ENCODE results near the gene CHPF2. TPM values are rescaled to one million over a fixed set of nuclear protein-coding genes. Genes with fewer than 3 reads are reported as not detected.

CHPF2 gene
- total RNA-seq, 1 experiment from 2014 or later = 90.1 TPM

DNA sequence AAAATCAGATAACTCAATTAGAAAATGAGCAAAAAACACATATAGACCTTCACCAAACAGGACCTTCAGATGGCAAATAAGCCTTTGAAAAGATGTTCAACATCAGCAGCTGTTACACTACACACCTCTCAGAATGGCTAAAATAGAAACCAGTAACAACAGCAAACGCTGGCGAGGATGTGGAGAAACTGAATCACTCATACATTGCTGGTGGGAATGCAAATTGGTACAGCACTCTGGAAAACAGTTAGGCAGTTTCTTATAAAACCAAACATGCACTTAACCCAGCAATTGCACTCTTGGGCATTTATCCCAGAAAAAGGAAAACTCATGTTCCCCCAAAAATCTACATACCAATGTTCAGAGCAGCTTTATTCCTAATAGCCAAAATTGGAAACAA is 53.9 kb downstream of the CHPF2 start:
- DNase-seq (ENCODE audit: low read depth) = no peak

Other genes starting within 250 kb of the CHPF2 start
- gene NOS3, start 241.5 kb upstream of the CHPF2 start, total RNA-seq (2014; rRNA removed; shearing (Covaris generic)) = not detected in 2 replicates
- gene ATG9B, start 208.0 kb upstream of the CHPF2 start, total RNA-seq (2014; rRNA removed; shearing (Covaris generic)) = not detected in 2 replicates
- 24.2 and 29.0 TPM in 2 replicates for gene ABCB8, start 204.0 kb upstream of the CHPF2 start, total RNA-seq (2014; rRNA removed; shearing (Covaris generic))
- 0.20 and 0.22 TPM in 2 replicates for gene ASIC3, start 184.0 kb upstream of the CHPF2 start, total RNA-seq (2014; rRNA removed; shearing (Covaris generic))
- 36.6 and 54.2 TPM in 2 replicates for gene CDK5, start 174.6 kb upstream of the CHPF2 start, total RNA-seq (2014; rRNA removed; shearing (Covaris generic))
- gene SLC4A2, start 172.9 kb upstream of the CHPF2 start, total RNA-seq (2014; rRNA removed; shearing (Covaris generic)) = 101 and 105 TPM in 2 replicates
- gene FASTK, start 151.7 kb upstream of the CHPF2 start, total RNA-seq (2014; rRNA removed; shearing (Covaris generic)) = 73.7 and 97.9 TPM in 2 replicates
- 73.4 and 80.3 TPM in 2 replicates for gene TMUB1, start 149.0 kb upstream of the CHPF2 start, total RNA-seq (2014; rRNA removed; shearing (Covaris generic))
- 35.1 and 36.7 TPM in 2 replicates for gene AGAP3, start 146.0 kb upstream of the CHPF2 start, total RNA-seq (2014; rRNA removed; shearing (Covaris generic))
- not detected in 2 replicates for gene GBX1, start 64.8 kb upstream of the CHPF2 start, total RNA-seq (2014; rRNA removed; shearing (Covaris generic))
- gene ASB10, start 45.2 kb upstream of the CHPF2 start, total RNA-seq (2014; rRNA removed; shearing (Covaris generic)) = not detected in 2 replicates
- not detected in 2 replicates for gene H2BK1, start 22.0 kb upstream of the CHPF2 start, total RNA-seq (2014; rRNA removed; shearing (Covaris generic))
- 65.0 and 74.0 TPM in 2 replicates for gene ABCF2, start 5.3 kb upstream of the CHPF2 start, total RNA-seq (2014; rRNA removed; shearing (Covaris generic))
- 3.2 and 4.3 TPM in 2 replicates for gene SMARCD3, start 16.2 kb downstream of the CHPF2 start, total RNA-seq (2014; rRNA removed; shearing (Covaris generic))
- gene NUB1, start 109.3 kb downstream of the CHPF2 start, total RNA-seq (2014; rRNA removed; shearing (Covaris generic)) = 72.3 and 74.4 TPM in 2 replicates
- gene WDR86, start 177.6 kb downstream of the CHPF2 start, total RNA-seq (2014; rRNA removed; shearing (Covaris generic)) = 0.05 TPM in 1 of 2 replicates, not detected in the other
- not detected in 2 replicates for gene CRYGN, start 207.7 kb downstream of the CHPF2 start, total RNA-seq (2014; rRNA removed; shearing (Covaris generic))

Measured in M059J (cell line).